HS-5 (cell line): ENCODE data around the gene TSKU.

Experiments
- DNase-seq: peaks from one replicate; pipeline ENCODE4 v3.0.0-alpha.2; 2012; ENCODE audit warnings: low read depth

The TSKU gene

DNA sequence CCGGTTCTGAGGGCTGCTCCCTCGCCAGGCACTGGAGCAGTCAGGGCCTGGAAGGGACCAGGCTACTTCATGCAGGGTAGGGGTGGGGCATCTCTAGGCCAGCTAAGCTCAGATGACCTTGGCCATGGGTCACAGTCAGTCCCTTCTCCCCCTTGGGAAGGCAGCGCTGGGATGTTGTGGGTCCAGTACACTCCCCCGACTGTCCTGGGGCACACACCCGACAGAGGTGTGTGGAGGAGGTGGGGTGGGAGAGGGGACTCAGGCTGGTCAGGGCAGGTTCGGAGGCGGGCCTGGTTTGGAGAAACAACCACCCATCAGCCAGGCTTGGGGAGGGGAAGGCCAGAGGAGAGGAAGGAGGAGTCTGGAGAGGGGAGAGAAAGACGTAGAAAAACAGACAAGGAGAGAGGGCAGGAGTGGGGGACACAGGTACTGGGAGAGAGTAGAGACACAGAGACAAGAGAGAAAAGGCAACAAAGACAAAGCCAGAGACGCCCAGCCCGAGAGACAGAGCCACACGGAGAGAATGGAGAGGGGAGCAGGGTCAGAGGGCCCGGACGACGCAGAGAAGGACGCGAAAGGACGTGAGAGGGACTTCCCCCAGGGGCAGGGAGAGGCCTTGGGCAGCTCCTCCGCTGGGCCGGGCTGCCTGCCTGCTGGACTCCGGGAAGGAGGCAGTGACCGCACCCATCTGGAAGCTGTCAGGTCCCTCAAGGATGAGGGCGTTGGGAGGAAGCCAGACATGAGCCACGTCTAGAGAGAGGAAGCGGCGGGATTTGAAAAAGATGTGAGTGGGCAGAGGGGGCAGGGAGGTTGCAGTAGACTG, 30.6 kb upstream of the TSKU start:
- DNase-seq: peak; percentile 20

DNA sequence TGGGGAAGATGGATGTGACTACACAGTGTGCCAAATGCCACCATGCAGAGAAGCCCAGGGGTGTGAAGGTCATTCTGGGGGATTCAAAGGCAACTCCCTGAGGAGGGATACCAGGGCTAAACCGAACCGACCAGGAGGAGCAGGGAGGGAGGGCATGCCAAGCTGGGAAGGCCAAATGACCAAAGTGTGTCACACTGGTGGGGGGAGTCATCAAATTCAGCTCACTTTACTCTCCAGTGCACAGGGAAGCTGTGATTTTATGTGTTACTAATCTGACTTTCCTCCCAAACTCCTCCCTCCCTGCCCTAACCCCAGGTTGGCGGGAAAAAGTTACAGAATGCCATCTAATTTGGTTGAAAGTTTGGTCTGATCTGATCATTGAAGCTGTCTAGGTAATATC, 29.7 kb upstream of the TSKU start:
- DNase-seq: no peak

DNA sequence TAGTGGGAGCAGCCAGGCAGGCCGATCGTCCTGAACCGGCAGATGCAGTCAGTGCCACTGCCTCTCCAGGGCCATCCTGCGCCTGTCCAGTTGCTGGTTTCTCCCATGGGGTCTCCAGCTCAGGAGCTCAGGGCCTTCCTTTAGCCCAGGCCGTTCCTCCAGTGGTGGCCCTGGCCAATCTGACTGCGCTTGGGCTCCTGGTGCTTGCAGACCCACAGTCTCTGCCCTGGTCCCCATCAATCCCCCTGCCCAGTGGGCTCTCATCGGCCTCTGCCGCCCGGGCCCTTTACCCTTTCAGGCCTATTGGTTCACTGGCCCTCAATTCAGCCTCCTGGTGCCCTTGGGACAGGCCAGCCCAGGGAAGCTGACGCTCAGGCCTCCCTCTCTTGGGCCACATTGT, 29.2 kb upstream of the TSKU start:
- DNase-seq: no peak

DNA sequence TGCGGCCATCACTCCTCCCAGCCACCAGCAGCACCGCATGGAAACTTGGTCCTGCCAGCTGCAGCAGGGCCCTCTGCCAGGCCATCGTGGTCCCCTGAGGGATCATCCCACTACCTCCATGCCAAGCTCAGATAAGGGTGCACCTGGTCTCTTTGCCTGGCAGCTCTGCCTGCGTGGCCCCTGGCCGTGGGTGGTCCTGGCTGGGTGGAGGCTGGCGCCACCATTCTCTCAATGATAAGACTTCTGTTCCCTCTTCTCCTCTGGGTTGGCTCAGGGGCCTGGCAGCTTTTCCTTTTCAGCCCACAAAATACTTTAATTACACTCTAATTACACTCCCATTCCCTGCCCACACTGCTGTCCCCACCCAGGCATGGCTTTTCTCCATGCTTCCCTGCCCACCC, 26.8 kb upstream of the TSKU start:
- DNase-seq: no peak

DNA sequence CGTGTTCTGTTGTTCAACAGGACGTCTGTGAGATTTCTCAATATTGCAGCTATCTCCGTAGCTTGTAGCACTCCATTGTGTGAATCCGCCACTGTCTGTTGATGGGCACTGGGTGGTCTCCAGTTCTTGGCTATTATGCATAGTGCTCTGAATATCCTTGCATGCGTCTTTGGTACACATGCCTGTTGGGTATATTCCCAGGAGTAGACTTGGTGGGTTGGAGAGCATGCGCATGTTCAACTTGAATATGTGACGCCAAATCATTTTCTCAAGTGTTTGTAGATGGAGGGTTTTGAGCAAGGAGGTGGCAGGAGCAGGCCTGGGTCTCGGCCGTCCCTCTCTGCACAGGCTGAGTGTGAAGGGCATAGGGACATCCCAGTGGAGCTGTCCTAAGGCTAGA, 24.8 kb upstream of the TSKU start:
- no peak for DNase-seq

DNA sequence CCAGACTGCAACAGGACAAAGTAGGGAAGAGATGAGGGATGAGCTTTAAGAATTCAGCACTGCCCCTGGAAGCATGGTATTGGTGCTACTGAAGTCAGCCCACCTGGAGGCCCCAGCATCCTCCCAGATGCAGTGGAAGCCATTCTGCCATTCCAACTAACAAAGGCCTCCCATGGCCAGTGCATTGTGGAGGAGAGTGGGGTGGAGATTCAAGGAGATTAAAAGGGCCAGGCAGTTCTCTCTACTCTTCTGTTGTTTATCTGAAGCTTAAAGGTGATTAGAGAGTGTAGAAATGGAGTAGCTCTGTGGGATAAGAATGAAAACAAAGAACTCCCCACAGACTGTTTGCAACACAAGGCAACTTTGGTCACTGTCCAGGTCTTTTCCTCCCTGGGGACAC, 24.1 kb upstream of the TSKU start:
- no peak for DNase-seq

DNA sequence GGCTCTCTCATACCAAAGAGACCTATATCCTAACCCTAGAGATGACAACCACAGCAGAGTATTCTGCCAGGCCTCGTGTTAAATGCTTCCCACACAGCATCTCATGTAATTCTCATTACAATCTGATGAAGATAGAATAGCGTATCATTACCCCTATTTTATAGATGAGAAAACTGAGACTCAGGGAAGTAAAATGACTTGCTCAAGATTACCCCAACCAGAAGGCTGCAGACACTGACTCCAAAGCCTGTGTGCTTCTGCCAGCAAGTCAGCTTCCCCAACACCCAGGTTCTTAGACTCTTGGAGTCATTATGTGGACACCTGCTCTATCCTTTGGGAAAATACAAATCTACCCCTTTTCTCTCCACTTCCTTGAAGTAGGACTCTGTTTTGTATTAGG, 23.6 kb upstream of the TSKU start:
- no peak for DNase-seq

DNA sequence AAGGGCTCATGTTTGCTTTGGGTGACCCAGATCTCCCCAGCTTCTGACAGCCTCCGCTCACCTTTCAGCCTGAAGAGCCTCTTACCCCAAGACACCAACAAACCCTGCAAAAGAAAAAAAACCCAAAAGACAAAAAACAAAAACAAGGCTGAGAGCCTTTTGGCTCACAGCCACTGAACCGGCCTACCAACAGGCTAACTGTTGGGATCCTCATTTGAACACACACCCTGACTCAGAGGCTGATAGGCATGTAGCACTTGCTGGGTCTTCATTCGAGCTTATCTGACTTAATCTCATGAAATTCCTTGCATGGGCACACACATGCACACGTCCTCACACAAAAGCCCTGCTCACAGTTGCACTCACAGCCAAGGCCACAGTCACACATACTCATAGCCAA, 22.9 kb upstream of the TSKU start:
- no peak for DNase-seq

DNA sequence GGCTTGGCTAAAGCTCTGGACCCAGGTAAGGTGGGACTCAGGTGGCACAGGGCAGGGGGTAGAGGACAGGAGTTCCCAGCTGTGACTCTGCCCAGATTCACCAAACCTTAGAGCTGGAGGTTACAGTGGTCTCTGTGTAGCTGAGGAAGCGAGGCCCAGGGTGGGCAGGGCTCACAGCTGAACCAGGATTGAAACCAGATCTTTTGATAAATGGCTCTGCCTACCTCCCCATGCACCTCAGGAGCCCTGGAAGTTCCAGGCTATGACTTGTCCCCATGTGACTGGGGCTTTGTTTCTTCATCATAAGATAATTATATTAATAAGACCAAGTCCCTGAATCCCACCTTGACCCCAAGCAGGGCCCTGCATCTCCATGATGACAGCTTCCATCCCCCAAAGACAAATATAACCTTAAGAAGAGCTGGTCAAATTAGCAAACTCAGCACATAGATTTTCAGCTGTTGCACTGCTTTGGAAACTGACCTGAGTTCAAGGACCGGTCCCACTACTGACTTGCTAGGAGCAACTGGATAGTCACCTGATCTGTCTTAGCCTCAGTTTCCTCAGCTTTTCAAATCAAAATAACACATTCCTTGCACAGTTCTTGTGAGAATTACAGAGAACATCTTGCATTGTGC, 21.3 kb upstream of the TSKU start:
- DNase-seq: no peak

DNA sequence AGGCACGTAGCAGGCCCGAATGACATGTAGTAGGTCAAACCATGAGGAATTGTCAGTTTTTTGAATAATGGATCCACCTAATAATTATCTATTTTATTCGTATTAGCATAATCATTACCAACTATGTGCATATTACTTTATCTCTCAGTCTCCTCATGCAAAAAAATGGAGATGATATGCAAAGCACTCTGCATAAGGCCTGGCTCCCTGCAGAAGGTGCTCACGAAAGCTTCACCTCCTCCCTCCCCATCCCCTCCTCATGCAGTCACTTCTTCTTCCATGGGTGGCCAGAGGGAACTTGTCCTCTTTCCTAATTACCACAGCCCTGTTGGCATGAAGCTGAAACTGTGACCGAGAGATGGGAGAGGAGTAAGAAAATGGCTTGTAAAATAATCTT, 20.8 kb upstream of the TSKU start:
- DNase-seq: no peak

DNA sequence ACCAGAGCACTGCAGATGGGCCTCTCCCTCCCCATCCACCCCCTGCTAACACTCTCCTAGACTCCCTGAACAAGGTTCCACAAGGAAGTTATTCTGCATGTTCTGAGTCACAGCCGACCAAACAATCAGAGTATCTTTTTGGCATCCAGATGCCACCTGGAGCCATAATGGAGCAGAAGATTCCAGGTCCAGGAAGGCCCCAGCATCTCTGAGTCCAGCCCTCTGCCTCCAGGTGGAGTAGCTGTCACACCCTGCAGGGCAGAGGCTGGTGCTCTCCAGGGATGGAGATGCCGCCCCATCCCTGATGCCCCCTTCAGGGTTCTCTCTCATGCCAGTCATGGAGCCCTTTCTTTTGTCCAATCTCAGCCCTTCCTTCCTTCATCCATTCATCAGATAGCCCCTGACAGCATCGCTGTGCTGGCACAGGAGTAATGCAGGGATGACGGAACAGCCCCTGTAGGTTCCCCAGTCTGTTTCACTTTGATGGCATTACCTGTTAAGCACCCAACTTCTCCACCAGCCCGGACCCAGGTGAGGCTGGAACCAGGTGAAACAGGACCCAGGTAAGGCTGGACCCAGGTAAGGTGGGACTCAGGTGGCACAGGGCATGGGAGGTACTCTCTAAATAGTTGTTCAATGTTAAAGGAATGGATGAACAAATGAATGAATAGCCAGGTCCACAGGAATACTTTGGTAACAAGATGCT, 20.1 kb upstream of the TSKU start:
- no peak for DNase-seq

DNA sequence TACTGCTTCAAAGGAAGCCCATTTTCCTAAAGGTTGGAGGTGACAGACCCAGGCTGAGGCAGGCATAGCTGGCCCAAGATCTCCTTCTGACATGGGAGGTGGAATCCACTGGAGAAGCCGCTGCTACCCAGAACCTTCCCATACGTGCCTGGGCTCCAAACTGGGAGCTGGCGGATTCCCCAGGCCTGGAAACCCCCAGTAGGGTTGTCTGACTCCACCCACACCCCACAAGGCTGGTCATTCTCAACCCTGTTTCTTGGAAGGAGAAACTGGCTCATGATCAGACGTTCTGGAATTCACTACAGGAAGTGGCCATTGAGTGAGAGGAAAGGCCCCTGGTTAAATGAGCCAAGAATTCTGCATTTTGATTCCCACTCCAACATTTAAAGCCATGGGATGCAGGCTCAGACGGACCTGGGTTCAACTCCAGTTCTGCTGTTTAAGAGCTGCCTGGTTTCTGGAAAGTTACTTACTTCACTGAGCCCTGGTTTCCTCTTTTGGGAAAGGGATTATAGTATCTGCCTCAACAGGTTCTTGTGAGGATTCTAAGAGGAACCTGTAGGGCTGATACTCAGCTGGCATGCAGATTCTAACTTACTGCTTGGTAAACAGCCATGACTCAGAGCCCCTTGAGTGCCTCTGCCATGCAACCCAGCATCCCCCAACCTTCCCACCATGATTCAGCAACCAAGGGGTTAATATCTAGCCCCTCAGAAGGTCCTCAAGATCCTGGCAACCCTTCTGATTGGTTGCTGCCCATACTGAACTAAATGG, 19.4 kb upstream of the TSKU start:
- no peak for DNase-seq

DNA sequence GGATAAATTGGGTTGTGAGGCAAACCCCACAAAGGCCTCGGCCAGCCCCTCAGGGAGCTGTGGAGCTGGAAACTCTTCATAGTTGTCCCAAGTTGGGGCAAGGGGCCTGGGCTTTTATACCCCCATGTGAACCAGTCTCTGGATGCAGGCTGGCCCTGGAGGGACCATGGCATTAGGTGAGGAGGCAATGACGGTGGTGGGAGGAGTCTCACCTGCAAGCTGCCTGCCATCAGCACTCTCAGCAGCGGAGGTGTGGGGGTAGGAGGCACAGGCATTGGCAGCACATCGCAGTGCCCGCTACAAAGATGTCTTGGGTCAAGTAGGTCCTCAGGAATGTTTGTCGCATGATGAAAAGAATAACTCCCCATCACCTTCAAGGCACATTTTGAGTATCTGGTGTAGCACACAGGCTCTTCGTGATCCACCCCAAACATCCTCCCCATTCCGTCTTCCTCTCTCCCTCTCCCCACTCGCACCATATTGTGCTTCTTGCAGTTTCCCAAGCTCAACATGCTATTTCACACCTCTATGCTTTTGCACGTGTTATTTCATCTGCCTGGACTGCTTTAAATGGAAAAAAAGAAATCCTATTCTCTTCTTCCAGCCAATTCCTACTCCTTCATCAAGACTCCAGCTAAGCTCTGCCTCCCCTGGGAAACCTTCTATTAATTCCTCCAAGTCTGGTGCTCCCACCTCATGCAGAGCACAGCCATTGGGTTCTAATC, 18.1 kb upstream of the TSKU start:
- no peak for DNase-seq

DNA sequence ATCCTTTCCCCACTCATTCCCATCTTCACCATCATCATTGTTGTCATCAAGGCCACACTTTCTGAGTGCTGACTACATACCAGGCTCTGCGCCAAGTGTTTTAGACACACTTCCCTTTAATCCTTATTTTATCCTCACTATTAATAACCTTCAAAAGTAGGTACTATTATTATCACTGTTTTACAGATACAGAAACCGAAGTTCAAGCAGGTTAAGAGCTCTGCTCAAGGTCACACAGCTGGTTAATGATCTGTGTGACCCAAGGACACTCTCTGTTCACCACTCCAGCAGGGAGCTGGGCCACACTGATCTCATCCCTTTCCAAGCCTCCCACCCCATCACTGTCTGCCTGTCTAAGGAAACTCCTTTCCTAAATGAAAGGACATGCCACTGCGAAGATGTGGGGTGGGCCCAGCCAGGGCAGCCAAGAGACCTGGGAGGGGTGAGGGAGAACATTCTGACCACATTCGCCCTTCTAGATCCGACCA, 17.2 kb upstream of the TSKU start:
- no peak for DNase-seq

DNA sequence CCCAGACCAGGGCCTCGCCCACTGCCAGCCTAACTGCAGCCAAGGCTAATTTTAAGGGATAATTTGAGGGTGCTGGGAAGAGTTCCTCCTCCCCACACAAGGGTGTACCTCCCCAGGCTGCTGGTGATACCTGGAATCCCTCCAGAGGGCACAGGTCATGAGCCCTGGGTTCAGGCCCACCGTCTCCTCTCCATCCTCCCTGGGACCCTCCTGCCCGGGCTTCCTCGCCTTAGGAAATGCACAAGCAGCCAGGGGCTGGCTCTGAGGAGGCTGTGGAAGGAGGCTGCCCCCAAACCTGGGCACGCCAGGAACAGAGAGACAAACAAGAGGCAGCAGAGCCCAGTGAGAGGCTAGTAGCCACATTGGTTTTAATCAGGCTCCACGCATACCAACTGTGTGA, 16.6 kb upstream of the TSKU start:
- DNase-seq: no peak

DNA sequence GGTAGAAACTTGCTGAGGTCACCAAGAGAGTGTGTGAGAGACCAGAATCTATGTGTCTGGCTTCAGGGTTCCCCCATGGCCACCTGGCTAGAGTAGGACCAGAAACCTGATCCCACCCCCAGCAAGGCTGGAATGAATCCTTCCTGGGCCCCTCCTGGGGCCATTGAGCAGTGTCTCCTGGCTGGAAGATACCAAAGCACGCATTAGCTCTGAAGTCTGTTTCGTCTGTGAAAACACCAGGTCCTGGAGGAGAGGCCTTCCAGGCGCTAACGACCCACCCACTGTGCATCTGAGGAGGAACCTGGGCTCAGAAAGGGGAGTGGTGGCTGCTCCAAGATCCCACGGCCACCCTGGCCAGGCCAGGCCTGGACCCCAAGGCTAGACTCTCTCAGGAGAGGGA, 15.5 kb upstream of the TSKU start:
- no peak for DNase-seq

DNA sequence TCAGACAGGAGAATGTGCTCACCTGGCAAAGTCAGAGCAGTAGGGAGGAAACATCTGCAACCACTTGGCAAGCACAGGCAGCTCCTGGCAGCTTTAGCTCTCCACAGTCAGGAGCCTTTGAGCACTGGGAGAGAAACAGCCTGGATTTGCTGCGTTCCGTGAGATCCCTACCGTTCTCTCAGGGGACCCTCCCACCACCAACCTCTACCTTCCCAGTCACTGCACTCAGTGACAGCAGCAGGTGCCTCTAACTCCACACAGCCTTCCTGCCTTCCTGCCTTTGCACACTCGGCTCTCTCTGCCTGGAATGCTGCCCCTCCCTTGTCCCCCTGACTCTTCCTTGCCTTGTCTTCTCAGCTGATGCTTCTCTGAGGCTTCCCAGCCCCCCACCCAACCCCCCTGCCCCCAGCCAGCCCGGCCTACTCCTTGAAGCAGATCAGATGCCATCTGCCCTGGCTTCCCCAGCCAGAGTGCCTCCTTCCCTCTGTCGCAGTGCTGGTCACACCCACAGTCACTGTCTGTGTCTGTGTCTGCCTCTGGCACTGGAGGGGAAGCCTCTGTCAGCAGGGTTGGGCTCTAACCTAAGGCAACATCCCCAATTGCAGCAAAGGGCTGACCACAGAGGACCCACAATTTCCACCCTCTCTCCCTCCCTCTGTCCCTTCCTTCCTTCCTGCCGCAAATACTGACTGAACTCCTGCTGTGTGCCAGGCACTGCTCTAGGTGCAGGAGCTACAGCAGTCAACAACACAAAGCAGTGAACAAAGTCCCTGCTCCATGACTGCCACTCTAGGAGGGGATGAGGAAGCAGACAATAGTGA, 14.9 kb upstream of the TSKU start:
- DNase-seq: no peak

DNA sequence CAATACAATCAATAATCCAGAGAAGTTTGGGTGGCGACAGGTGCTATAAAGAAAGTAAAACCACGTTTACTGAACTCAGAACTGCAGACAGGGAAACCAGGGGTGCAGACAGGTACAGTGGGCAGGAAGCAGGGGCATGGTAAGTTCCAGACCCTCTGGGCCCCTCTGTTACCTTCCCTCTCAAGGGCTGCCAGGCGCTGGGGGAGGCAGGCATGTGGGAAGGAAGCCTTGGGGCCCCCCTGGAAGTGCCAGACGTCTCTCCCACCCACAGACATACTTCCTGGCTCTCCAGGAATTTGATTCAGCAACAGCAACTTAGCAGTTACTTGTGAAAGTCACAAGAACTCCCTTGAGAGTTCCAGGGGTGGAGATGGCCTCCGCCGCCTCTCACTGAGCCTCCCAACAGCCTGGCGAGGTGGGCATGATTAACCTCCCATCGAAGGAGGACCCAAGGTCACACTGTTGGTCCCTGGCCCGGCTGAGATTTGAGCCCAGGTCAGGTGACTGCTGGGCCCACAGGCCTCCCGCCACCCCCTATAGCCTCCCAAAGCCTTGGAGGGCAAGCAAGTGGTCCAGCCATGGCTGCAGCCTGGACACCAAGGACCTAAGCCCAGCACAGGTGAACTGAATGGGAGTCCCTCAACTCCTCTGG, 14.1 kb upstream of the TSKU start:
- DNase-seq: no peak

DNA sequence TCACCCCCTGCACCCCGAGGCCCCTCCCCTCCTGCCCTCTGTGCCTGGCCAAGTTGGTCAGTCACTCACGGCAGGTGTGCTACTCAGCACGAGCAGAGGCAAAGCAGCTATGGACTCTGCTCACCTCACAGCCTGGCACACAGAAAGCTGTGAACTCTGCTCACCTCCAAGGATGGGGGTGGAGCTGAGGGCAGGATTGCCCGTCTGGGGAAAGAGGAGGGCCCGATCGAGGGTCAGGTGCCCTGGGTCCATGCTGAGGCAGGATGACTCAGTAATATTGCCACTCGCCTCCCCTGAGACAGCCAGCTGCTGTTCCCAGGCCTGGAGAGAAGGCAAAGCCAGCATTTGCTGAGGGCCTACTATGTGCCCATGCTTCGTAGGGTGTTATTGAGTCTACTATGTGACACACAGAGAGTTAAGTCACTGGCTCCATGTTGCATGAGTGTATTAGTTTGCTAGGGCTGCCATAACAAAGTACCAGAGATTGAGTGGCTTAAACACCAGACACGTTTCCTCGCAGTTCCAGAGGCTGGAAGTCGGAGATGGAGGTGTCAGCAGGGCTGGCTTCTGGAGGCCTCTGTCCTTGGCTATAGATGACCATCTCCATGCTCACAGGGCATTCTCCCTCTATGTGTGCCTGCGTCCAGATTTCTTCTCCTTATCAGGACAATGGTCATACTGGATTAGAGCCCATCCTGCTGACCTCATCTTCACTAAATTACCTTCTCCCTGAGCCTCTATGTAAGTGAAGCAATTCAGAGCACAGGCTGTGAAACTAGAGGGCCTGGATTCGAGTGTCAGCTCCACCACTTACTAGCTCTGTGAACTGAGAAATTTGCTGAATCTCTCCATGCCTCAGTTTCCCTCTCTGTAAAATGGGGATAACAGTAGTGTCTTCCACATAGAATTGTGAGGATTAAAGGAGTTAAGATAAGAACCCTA, 13.2 kb upstream of the TSKU start:
- DNase-seq: no peak
